IgD-negative memory B cell (primary cell): Measurements from ENCODE around the gene ZNF445. TPM values are rescaled to one million over a fixed set of nuclear protein-coding genes. Genes with fewer than 3 reads are reported as not detected.
"Not testable (repeated sequence)": the region's sequence is repeated elsewhere in the genome, so short reads cannot be mapped to it uniquely, and the experiment has no call there.

Source experiments
- H3K27ac Mint-ChIP-seq, 3 donors: one replicate each; pipeline ENCODE4 v1.8.0; 2020 to 2022; ENCODE audit warnings: mild to moderate bottlenecking in 3 of 3, mixed read lengths in 3 of 3, moderate library complexity in 1 of 3
- H3K27me3 Mint-ChIP-seq: one replicate; pipeline ENCODE4 v1.8.0; 2021; ENCODE audit warnings: mixed read lengths
- H3K36me3 Mint-ChIP-seq: one replicate; pipeline ENCODE4 v1.8.0; 2020; ENCODE audit warnings: mild to moderate bottlenecking, mixed read lengths
- H3K4me1 Mint-ChIP-seq, 3 donors: one replicate each; pipeline ENCODE4 v1.8.0; 2020 to 2022; ENCODE audit warnings: mixed read lengths in 3 of 3, mild to moderate bottlenecking in 1 of 3
- H3K4me3 Mint-ChIP-seq, 4 donors: one replicate each; pipeline ENCODE4 v1.8.0; 2020 to 2022; ENCODE audit warnings: mild to moderate bottlenecking in 4 of 4, mixed read lengths in 4 of 4, moderate library complexity in 3 of 4
- H3K9me3 Mint-ChIP-seq, 3 donors: one replicate each; pipeline ENCODE4 v1.8.0; 2020 to 2021; ENCODE audit warnings: mixed read lengths in 3 of 3, mild to moderate bottlenecking in 1 of 3
- polyA plus RNA-seq: library from polyadenylated mRNA; unstranded; fragments of 300-500 nt; fragmentation: Illumina TruSeq; gene quantifications from one replicate; pipeline ENCODE4 v1.2.3, GENCODE V29; 2021

Gene ZNF445
- polyA plus RNA-seq, result 2.7 TPM

- Mint-ChIP-seq H3K27ac (peak within 1 kb of the TSS; percentile 63 to 89 (median 83)), H3K36me3 (no peaks in the 10 kb centered on the region), H3K9me3 (no peaks in the 10 kb centered on the region), H3K27me3 (no peaks in the 10 kb centered on the region), H3K4me3 (peak within 1 kb of the TSS; percentile 89 to 96 (median 93)), H3K4me1 (peaks cover 14 to 21% (median 20%) of the 10 kb centered on the region in 3 donors)
These were observed at the start of gene ZNF445 for GRCh38 chr3:44477312-44478030. Gene ZNF445 (minus strand): TSS chr3:44477670. CDS start chr3:44455549, 22,121 bp downstream.

GRCh38 chr3:44525060-44525459 is 47.6 kb upstream of the ZNF445 start:
- H3K4me1 Mint-ChIP-seq, result peaks cover 0 to 3% (median 0%) of the 10 kb centered on the region in 3 donors
- no peak overlapping the region for H3K27ac Mint-ChIP-seq
- no peak overlapping the region for H3K4me3 Mint-ChIP-seq
- no peaks in the 10 kb centered on the region for H3K9me3 Mint-ChIP-seq
- H3K36me3 Mint-ChIP-seq, result peaks cover 2% of the 10 kb centered on the region
- peaks cover 3% of the 10 kb centered on the region for H3K27me3 Mint-ChIP-seq

- H3K36me3 Mint-ChIP-seq, result peaks cover 2% of the 10 kb centered on the region
- H3K27ac Mint-ChIP-seq, result no peak overlapping the region
- H3K4me3 Mint-ChIP-seq, result no peak overlapping the region
- H3K27me3 Mint-ChIP-seq, result peaks cover 3% of the 10 kb centered on the region
- no peaks in the 10 kb centered on the region for H3K9me3 Mint-ChIP-seq
- peaks cover 8 to 16% (median 9%) of the 10 kb centered on the region in 3 donors for H3K4me1 Mint-ChIP-seq
These were observed 45.0 kb upstream of the ZNF445 start for GRCh38 chr3:44522494-44522933.

GRCh38 chr3:44521721-44522120 is 44.3 kb upstream of the ZNF445 start:
- Mint-ChIP-seq H3K27me3 (peaks cover 3% of the 10 kb centered on the region), H3K4me1 (peaks cover 8 to 16% (median 9%) of the 10 kb centered on the region in 3 donors), H3K9me3 (no peaks in the 10 kb centered on the region), H3K4me3 (no peak overlapping the region), H3K27ac (no peak overlapping the region), H3K36me3 (no peaks in the 10 kb centered on the region)

- Mint-ChIP-seq H3K4me1 (peaks cover 11 to 16% (median 14%) of the 10 kb centered on the region in 3 donors), H3K27me3 (peaks cover 4% of the 10 kb centered on the region), H3K9me3 (no peaks in the 10 kb centered on the region), H3K27ac (no peak overlapping the region), H3K36me3 (no peaks in the 10 kb centered on the region), H3K4me3 (peak overlapping the region in 1 of 4 donors; percentile 8)
These were observed 41.3 kb upstream of the ZNF445 start for GRCh38 chr3:44518782-44519156.

- Mint-ChIP-seq H3K36me3 (no peaks in the 10 kb centered on the region), H3K27ac (peak overlapping the region in 1 of 3 donors; percentile 22), H3K9me3 (no peaks in the 10 kb centered on the region), H3K4me1 (peaks cover 14 to 20% (median 16%) of the 10 kb centered on the region in 3 donors), H3K4me3 (peak overlapping the region in 1 of 4 donors; percentile 51), H3K27me3 (peaks cover 1% of the 10 kb centered on the region)
These were observed 38.8 kb upstream of the ZNF445 start for GRCh38 chr3:44516230-44516629.

GRCh38 chr3:44513513-44513912 is 36.0 kb upstream of the ZNF445 start:
- Mint-ChIP-seq H3K9me3 (no peaks in the 10 kb centered on the region), H3K4me3 (peak overlapping the region in 1 of 4 donors; percentile 16), H3K4me1 (peaks cover 16 to 33% (median 32%) of the 10 kb centered on the region in 3 donors), H3K36me3 (no peaks in the 10 kb centered on the region), H3K27ac (no peak overlapping the region), H3K27me3 (peaks cover 1% of the 10 kb centered on the region)

GRCh38 chr3:44511238-44511566 is 33.7 kb upstream of the ZNF445 start:
- Mint-ChIP-seq H3K9me3 (no peaks in the 10 kb centered on the region), H3K27me3 (peaks cover 1% of the 10 kb centered on the region), H3K4me1 (peaks cover 12 to 34% (median 33%) of the 10 kb centered on the region in 3 donors), H3K27ac (peak overlapping the region; percentile 79 to 98 (median 97)), H3K36me3 (peaks cover 4% of the 10 kb centered on the region), H3K4me3 (peak overlapping the region; percentile 89 to 100 (median 97))

- Mint-ChIP-seq H3K4me1 (peaks cover 17 to 36% (median 32%) of the 10 kb centered on the region in 3 donors), H3K36me3 (peaks cover 11% of the 10 kb centered on the region), H3K27ac (peak overlapping the region; percentile 79 to 98 (median 97)), H3K27me3 (no peaks in the 10 kb centered on the region), H3K4me3 (peak overlapping the region; percentile 89 to 100 (median 97)), H3K9me3 (peaks cover 0 to 2% (median 0%) of the 10 kb centered on the region in 3 donors)
These were observed 32.5 kb upstream of the ZNF445 start for GRCh38 chr3:44510000-44510368.

GRCh38 chr3:44509393-44509921 is 32.0 kb upstream of the ZNF445 start:
- H3K27me3 Mint-ChIP-seq, result no peaks in the 10 kb centered on the region
- H3K4me1 Mint-ChIP-seq, result peaks cover 18 to 36% (median 32%) of the 10 kb centered on the region in 3 donors
- peak overlapping the region; percentile 89 to 100 (median 97) for H3K4me3 Mint-ChIP-seq
- peaks cover 0 to 2% (median 0%) of the 10 kb centered on the region in 3 donors for H3K9me3 Mint-ChIP-seq
- peak overlapping the region; percentile 79 to 98 (median 97) for H3K27ac Mint-ChIP-seq
- peaks cover 11% of the 10 kb centered on the region for H3K36me3 Mint-ChIP-seq

- Mint-ChIP-seq H3K36me3 (peaks cover 21% of the 10 kb centered on the region), H3K9me3 (peaks cover 4 to 6% (median 4%) of the 10 kb centered on the region in 3 donors), H3K27me3 (no peaks in the 10 kb centered on the region), H3K27ac (peak overlapping the region in 1 of 3 donors; percentile 67), H3K4me1 (peaks cover 18 to 41% (median 33%) of the 10 kb centered on the region in 3 donors), H3K4me3 (peak overlapping the region in 3 of 4 donors; percentile 15 to 74 (median 44))
These were observed 29.5 kb upstream of the ZNF445 start for GRCh38 chr3:44506961-44507360.

GRCh38 chr3:44506556-44506955 is 29.1 kb upstream of the ZNF445 start:
- H3K9me3 Mint-ChIP-seq, result peaks cover 4 to 9% (median 8%) of the 10 kb centered on the region in 3 donors
- peaks cover 23% of the 10 kb centered on the region for H3K36me3 Mint-ChIP-seq
- H3K27ac Mint-ChIP-seq, result peak overlapping the region in 1 of 3 donors; percentile 67
- H3K4me1 Mint-ChIP-seq, result peaks cover 18 to 41% (median 29%) of the 10 kb centered on the region in 3 donors
- H3K4me3 Mint-ChIP-seq, result peak overlapping the region in 3 of 4 donors; percentile 15 to 74 (median 44)
- no peaks in the 10 kb centered on the region for H3K27me3 Mint-ChIP-seq

GRCh38 chr3:44504566-44504965 is 27.1 kb upstream of the ZNF445 start:
- H3K9me3 Mint-ChIP-seq, result peaks cover 13 to 26% (median 22%) of the 10 kb centered on the region in 3 donors

GRCh38 chr3:44503178-44503577 is 25.7 kb upstream of the ZNF445 start:
- Mint-ChIP-seq H3K9me3 (peaks cover 13 to 35% (median 35%) of the 10 kb centered on the region in 3 donors), H3K4me3 (peak overlapping the region in 2 of 4 donors; percentile 14 to 66), H3K36me3 (peaks cover 53% of the 10 kb centered on the region), H3K4me1 (peaks cover 6 to 20% (median 9%) of the 10 kb centered on the region in 3 donors)
- H3K27ac Mint-ChIP-seq, H3K27me3 Mint-ChIP-seq: not testable (repeated sequence)

More at GRCh38 chr3:44504566-44504965, 27.1 kb upstream of the ZNF445 start:
- H3K4me3 Mint-ChIP-seq, result peak overlapping the region in 1 of 4 donors; percentile 17
- H3K36me3 Mint-ChIP-seq, result peaks cover 42% of the 10 kb centered on the region
- peaks cover 12 to 28% (median 19%) of the 10 kb centered on the region in 3 donors for H3K4me1 Mint-ChIP-seq
- no peak overlapping the region for H3K27ac Mint-ChIP-seq
- no peaks in the 10 kb centered on the region for H3K27me3 Mint-ChIP-seq

- peaks cover 6 to 18% (median 7%) of the 10 kb centered on the region in 3 donors for H3K4me1 Mint-ChIP-seq
- H3K9me3 Mint-ChIP-seq, result peaks cover 13 to 41% (median 40%) of the 10 kb centered on the region in 3 donors
- H3K27me3 Mint-ChIP-seq, result no peaks in the 10 kb centered on the region
- H3K36me3 Mint-ChIP-seq, result peaks cover 53% of the 10 kb centered on the region
- no peak overlapping the region for H3K4me3 Mint-ChIP-seq
- no peak overlapping the region for H3K27ac Mint-ChIP-seq
These were observed 24.5 kb upstream of the ZNF445 start for GRCh38 chr3:44501971-44502370.
